Measurements from ENCODE around the gene WNT7B.

WNT7B gene

DNA sequence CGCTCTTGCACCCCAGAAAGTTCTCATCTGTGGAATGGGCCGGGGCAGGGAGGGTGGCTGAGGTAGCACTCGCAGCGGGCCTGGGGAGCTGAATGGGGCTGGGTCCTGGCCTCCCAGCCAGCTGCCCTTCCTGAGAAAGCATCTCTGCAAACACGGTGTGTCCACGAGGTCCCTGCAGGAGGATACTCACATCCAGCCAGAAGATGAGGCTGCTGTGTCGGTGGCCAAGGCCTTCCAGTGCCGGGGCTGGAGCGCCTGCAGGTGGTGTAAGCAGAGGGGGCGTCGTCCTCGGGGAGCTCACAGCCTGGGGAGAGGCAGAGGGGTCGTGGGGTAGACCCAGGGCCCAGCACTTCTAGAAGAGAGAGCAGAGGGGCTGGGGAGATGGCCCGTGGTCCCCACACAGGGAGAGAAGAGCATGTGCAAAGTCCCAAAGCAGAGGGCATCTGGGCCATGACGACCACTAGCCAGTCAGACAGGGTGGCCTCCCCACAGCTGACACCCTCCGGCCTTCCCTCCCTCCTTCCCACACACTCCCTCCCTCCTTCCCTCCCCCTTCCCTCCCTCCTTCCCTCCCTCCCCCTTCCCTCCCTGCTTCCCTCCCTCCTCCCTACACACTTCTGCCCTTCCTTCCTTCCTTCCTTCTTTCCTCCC lies 97.9 kb downstream of the WNT7B start:
- Histone ChIP-seq H3K27me3 (ENCODE audit: insufficient read depth, insufficient read length) (peaks cover 5% of the 10 kb centered on the region), H3K9me3 (ENCODE audit: insufficient read depth, low read length) (no peaks in the 10 kb centered on the region), H3K36me3 (ENCODE audit: insufficient read depth, insufficient read length, low read length) (no peaks in the 10 kb centered on the region), H3K4me3 (ENCODE audit: insufficient read length, low read depth) (no peak overlapping the region), H3K4me1 (ENCODE audit: insufficient read depth, insufficient read length) (peaks cover 11% of the 10 kb centered on the region), H3K9ac (ENCODE audit: insufficient read length, low read depth) (no peak overlapping the region)
- TF ChIP-seq ZNF274 (IDR thresholded peaks at IDR 0.05; ENCODE audit: low read depth, low read length), result no peak
- TF ChIP-seq YY1 (IDR thresholded peaks at IDR 0.05; ENCODE audit: insufficient read depth, insufficient read length), result no peak
- TF ChIP-seq SUZ12 (IDR thresholded peaks at IDR 0.05; ENCODE audit: extremely low read depth, insufficient read depth, insufficient read length), result no peak
- DNase-seq (ENCODE audit: low read depth, low spot score), result no peak

DNA sequence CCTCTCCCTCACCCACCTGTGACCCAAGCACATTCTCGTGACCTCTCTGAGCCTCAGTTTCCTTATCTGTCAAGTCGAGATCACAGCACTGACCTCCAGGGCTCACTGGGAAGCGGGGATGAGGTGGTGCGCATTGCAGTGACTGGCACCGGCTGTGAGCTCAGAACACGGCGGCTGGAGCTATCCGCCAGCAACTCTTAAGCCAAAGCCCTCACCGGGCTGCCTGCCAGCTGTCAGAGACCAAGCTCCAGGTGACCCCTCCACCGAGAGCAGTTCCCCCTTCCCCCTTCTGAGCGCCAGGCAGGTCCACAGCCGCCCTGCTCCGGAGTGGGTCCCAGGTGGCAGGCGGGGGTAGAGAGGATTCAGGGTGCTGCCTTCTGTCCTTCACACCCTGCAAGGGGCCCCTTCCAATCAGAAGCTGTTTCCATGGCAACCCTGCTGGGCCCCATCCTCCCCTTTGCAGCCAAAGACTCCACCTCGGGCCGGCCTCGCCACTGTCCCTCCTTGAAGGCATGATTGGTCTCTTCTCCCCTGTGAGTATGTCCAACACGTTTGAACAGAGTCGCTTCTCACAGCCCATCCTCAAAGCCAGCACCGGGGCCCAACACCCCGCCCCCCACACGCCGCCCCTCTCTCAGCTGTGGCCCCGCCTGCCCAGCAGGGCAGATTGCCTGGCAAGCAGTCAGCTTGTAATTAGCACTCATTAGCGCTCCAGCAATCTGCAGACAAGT lies 98.7 kb downstream of the WNT7B start:
- Histone ChIP-seq H3K4me1 (ENCODE audit: insufficient read depth, insufficient read length) (peaks cover 11% of the 10 kb centered on the region), H3K9me3 (ENCODE audit: insufficient read depth, low read length) (no peaks in the 10 kb centered on the region), H3K4me3 (ENCODE audit: insufficient read length, low read depth) (no peak overlapping the region), H3K36me3 (ENCODE audit: insufficient read depth, insufficient read length, low read length) (no peaks in the 10 kb centered on the region), H3K27me3 (ENCODE audit: insufficient read depth, insufficient read length) (peaks cover 5% of the 10 kb centered on the region), H3K9ac (ENCODE audit: insufficient read length, low read depth) (no peak overlapping the region)
- no peak for DNase-seq (ENCODE audit: low read depth, low spot score)
- TF ChIP-seq SUZ12 (IDR thresholded peaks at IDR 0.05; ENCODE audit: extremely low read depth, insufficient read depth, insufficient read length) (no peak), ZNF274 (IDR thresholded peaks at IDR 0.05; ENCODE audit: low read depth, low read length) (no peak), YY1 (IDR thresholded peaks at IDR 0.05; ENCODE audit: insufficient read depth, insufficient read length) (no peak)

DNA sequence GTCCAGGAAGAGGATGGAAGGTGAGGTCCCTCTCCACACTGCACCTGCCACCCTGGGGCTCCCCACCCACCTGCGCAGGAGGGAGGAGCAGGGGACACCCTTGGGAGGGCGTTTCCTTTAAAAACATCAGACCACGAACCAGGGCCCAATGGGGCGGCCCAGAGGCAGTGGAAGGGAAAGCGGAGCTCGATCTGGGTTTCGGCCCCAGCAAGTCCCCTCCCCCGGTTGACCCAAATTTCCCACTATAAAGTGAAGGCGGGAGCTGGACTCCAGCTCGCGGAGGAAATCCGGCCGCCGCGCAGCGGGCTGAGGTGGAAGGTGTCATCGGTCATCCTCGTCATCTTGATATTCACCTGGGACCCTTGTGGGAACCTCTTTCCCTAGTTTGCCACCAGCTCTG lies 99.3 kb downstream of the WNT7B start:
- peaks cover 11% of the 10 kb centered on the region for H3K4me1 ChIP-seq (ENCODE audit: insufficient read depth, insufficient read length)
- H3K27me3 ChIP-seq (ENCODE audit: insufficient read depth, insufficient read length), result peaks cover 5% of the 10 kb centered on the region
- no peak for DNase-seq (ENCODE audit: low read depth, low spot score)
- H3K9me3 ChIP-seq (ENCODE audit: insufficient read depth, low read length), result 0 out of 2 replicates have a peak, but pooled peaks cover 3% of the 10 kb centered on the region
- no peak overlapping the region for H3K4me3 ChIP-seq (ENCODE audit: insufficient read length, low read depth)
- TF ChIP-seq SUZ12 (IDR thresholded peaks at IDR 0.05; ENCODE audit: extremely low read depth, insufficient read depth, insufficient read length) (no peak), YY1 (IDR thresholded peaks at IDR 0.05; ENCODE audit: insufficient read depth, insufficient read length) (no peak), ZNF274 (IDR thresholded peaks at IDR 0.05; ENCODE audit: low read depth, low read length) (no peak)
- no peak overlapping the region for H3K9ac ChIP-seq (ENCODE audit: insufficient read length, low read depth)
- H3K36me3 ChIP-seq (ENCODE audit: insufficient read depth, insufficient read length, low read length), result no peaks in the 10 kb centered on the region

DNA sequence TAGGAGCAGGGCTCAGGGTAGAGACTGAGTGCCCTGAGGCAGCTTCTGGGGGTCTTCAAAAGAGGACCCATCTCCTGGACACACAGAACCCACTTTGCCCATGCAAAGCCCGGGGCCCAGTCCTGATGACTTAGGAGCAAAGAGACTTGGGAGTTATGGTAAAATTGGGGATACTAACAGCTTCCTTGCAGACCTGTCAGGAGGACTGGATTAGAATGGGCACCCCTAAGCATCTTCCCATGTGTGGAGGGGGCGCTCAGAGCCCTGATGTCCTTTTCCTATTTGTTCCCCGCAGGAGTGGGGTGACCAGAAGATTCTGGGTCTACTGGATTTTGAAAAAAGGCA lies 100.0 kb downstream of the WNT7B start:
- Histone ChIP-seq H3K4me1 (ENCODE audit: insufficient read depth, insufficient read length) (peaks cover 11% of the 10 kb centered on the region), H3K27me3 (ENCODE audit: insufficient read depth, insufficient read length) (peaks cover 5% of the 10 kb centered on the region), H3K4me3 (ENCODE audit: insufficient read length, low read depth) (no peak overlapping the region), H3K36me3 (ENCODE audit: insufficient read depth, insufficient read length, low read length) (no peaks in the 10 kb centered on the region), H3K9me3 (ENCODE audit: insufficient read depth, low read length) (0 out of 2 replicates have a peak, but pooled peaks cover 3% of the 10 kb centered on the region), H3K9ac (ENCODE audit: insufficient read length, low read depth) (no peak overlapping the region)
- DNase-seq (ENCODE audit: low read depth, low spot score), result no peak
- TF ChIP-seq SUZ12 (IDR thresholded peaks at IDR 0.05; ENCODE audit: extremely low read depth, insufficient read depth, insufficient read length), result no peak
- no peak for TF ChIP-seq ZNF274 (IDR thresholded peaks at IDR 0.05; ENCODE audit: low read depth, low read length)

DNA sequence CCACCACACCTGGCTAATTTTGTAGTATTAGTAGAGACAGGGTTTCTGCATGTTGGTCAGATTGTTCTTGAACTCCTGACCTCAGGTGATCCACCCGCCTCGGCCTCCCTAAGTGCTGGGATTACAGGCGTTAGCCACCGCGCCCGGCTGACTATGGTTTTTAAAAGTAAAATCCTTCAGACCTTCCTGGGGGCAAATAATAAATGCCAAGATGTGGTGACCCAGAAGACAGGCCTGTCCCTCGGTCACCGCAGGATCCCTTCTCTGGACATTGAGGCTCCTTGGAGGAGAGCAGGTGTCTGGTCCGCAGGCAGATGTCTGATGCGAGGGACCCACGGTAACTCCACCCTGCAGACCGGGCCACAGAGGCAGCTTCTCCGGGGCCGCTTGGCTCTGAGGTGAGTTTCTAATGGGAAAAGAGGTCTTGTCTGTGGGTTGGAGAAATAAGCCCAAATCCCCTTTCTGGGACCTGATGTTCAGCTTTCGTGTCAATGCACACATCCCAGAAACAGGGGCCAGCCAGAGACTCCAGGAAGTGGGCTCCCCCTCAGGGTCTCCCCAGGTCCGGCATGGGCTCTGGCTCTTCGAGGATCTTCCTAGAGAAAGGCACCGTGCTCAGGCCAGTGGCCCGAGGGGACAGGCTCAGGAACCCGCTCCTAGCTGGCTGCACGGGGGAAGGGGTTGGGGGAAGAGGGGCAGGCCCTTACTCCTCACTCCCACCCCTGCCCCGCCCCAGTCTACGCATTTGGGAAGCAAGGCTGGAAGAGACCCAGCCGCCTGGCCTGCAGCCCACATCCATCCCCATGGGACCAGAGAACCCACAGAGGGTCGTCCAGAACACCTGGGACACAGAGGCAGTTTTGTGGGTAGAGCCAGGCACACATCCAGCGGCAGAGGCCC lies 100.6 kb downstream of the WNT7B start:
- Histone ChIP-seq H3K27me3 (ENCODE audit: insufficient read depth, insufficient read length) (peaks cover 5% of the 10 kb centered on the region), H3K4me3 (ENCODE audit: insufficient read length, low read depth) (no peak overlapping the region), H3K9me3 (ENCODE audit: insufficient read depth, low read length) (0 out of 2 replicates have a peak, but pooled peaks cover 3% of the 10 kb centered on the region), H3K36me3 (ENCODE audit: insufficient read depth, insufficient read length, low read length) (no peaks in the 10 kb centered on the region), H3K4me1 (ENCODE audit: insufficient read depth, insufficient read length) (peaks cover 11% of the 10 kb centered on the region), H3K9ac (ENCODE audit: insufficient read length, low read depth) (no peak overlapping the region)
- no peak for DNase-seq (ENCODE audit: low read depth, low spot score)
- TF ChIP-seq YY1 (IDR thresholded peaks at IDR 0.05; ENCODE audit: insufficient read depth, insufficient read length) (no peak), SUZ12 (IDR thresholded peaks at IDR 0.05; ENCODE audit: extremely low read depth, insufficient read depth, insufficient read length) (no peak), ZNF274 (IDR thresholded peaks at IDR 0.05; ENCODE audit: low read depth, low read length) (no peak)

DNA sequence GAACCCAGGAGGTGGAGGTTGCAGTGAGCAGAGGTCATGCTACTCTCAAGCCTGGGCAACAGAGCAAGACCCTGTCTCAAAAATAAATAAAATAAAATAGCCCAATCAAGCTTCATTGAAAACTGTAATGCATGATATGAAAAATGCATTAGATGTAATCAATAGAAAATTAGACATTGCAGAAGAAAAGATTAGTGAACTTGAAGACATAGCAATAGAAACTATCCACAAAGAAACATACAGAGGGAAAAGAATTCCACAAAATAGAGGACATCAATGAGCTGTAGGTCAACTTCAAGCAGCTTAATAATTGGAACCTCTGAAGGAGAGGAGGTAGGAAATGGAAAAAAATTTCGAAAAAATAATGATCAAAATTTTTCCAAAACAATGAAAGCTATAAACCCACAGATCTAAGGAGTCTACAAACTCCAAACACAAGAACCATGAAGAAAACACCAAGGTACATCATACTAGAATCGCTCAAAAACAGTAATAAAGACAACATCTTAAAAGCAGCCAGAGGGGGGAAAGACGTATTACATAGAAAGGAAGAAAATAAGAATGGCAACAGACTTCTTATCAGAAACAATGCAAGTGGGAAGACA lies 104.2 kb downstream of the WNT7B start:
- Histone ChIP-seq H3K9ac (ENCODE audit: insufficient read length, low read depth) (no peak overlapping the region), H3K4me3 (ENCODE audit: insufficient read length, low read depth) (no peak overlapping the region), H3K9me3 (ENCODE audit: insufficient read depth, low read length) (0 out of 2 replicates have a peak, but pooled peaks cover 3% of the 10 kb centered on the region), H3K4me1 (ENCODE audit: insufficient read depth, insufficient read length) (peaks cover 9% of the 10 kb centered on the region), H3K36me3 (ENCODE audit: insufficient read depth, insufficient read length, low read length) (no peaks in the 10 kb centered on the region), H3K27me3 (ENCODE audit: insufficient read depth, insufficient read length) (peaks cover 31% of the 10 kb centered on the region)
- TF ChIP-seq SUZ12 (IDR thresholded peaks at IDR 0.05; ENCODE audit: extremely low read depth, insufficient read depth, insufficient read length) (no peak), ZNF274 (IDR thresholded peaks at IDR 0.05; ENCODE audit: low read depth, low read length) (no peak), YY1 (IDR thresholded peaks at IDR 0.05; ENCODE audit: insufficient read depth, insufficient read length) (no peak)
- no peak for DNase-seq (ENCODE audit: low read depth, low spot score)

Data from NT2/D1 (cell line).